HL-60 (cell line): ENCODE data around the gene BRS3.

ENCODE experiments used
- DNase-seq, 2 experiments: peaks; one replicate each; pipeline ENCODE4 v3.0.0-alpha.2; 2010 to 2020; ENCODE audit warnings: low read depth in 1 of 2, low spot score in 1 of 2
- H3K27ac ChIP-seq: fragments of 250-450 bp; sonication (Bioruptor Pico); replicated peaks from 2 replicates; pipeline ENCODE4 v1.5.1; 2020; ENCODE audit warnings: mild to moderate bottlenecking, moderate library complexity
- H3K27me3 ChIP-seq: fragments of 250-450 bp; sonication (Bioruptor Pico); 2 replicates; pipeline ENCODE4 v1.5.1; 2021; ENCODE audit warnings: mild to moderate bottlenecking, moderate library complexity; ENCODE audit not compliant: insufficient read depth, poor library complexity, severe bottlenecking
- H3K4me3 ChIP-seq: replicated peaks from 2 replicates; pipeline ENCODE4 v1.5.1; 2011; ENCODE audit warnings: mild to moderate bottlenecking, control low read depth, low read length; ENCODE audit not compliant: insufficient read depth
- GABPA ChIP-seq: IDR thresholded peaks from 2 replicates; pipeline ENCODE4 v1.6.1; 2012; ENCODE audit warnings: low read depth
- POLR2AphosphoS5 ChIP-seq: IDR thresholded peaks from 2 replicates; pipeline ENCODE4 v1.6.1; 2012; ENCODE audit warnings: low read depth
- SPI1 ChIP-seq: IDR thresholded peaks from 2 replicates; pipeline ENCODE4 v1.6.1; 2012; ENCODE audit warnings: low read depth, mild to moderate bottlenecking, borderline replicate concordance
- TF ChIP-seq, protein P1 (sequence below): IDR thresholded peaks from 2 replicates; pipeline ENCODE4 v1.6.1; 2012; ENCODE audit warnings: low read depth; ENCODE audit not compliant: insufficient replicate concordance
- TF ChIP-seq, protein P2 (sequence below): IDR thresholded peaks from one replicate; pipeline ENCODE4 v1.5.1; 2011; ENCODE audit warnings: low read length, control low read depth, inconsistent platforms; ENCODE audit not compliant: insufficient read depth

BRS3 gene

DNA sequence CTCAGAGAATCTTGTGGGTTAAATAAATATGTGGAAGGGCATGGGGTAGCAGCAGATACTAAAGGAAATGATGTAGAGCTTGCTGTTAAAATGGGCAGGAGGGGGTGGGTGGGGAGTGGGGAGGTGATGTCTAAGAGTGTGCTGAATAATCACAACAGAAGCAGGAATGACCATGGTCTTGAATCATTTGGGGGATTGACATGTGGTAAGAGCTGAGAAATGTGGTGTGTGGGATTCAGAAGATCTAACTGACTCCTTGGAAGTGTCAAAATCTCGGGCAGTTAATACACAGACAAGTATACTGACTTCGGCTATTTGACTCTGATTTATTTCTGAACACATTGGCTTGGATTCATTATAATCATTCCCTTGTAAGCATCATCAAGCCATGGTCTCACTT, 51.1 kb downstream of the BRS3 start:
- DNase-seq, result no peak
- no peaks in the 10 kb centered on the region for H3K27me3 ChIP-seq
- TF ChIP-seq POLR2AphosphoS5 (no peak), GABPA (no peak), SPI1 (no peak)
- TF ChIP-seq, protein P1, sequence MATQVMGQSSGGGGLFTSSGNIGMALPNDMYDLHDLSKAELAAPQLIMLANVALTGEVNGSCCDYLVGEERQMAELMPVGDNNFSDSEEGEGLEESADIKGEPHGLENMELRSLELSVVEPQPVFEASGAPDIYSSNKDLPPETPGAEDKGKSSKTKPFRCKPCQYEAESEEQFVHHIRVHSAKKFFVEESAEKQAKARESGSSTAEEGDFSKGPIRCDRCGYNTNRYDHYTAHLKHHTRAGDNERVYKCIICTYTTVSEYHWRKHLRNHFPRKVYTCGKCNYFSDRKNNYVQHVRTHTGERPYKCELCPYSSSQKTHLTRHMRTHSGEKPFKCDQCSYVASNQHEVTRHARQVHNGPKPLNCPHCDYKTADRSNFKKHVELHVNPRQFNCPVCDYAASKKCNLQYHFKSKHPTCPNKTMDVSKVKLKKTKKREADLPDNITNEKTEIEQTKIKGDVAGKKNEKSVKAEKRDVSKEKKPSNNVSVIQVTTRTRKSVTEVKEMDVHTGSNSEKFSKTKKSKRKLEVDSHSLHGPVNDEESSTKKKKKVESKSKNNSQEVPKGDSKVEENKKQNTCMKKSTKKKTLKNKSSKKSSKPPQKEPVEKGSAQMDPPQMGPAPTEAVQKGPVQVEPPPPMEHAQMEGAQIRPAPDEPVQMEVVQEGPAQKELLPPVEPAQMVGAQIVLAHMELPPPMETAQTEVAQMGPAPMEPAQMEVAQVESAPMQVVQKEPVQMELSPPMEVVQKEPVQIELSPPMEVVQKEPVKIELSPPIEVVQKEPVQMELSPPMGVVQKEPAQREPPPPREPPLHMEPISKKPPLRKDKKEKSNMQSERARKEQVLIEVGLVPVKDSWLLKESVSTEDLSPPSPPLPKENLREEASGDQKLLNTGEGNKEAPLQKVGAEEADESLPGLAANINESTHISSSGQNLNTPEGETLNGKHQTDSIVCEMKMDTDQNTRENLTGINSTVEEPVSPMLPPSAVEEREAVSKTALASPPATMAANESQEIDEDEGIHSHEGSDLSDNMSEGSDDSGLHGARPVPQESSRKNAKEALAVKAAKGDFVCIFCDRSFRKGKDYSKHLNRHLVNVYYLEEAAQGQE, result no peak
- TF ChIP-seq, protein P2, sequence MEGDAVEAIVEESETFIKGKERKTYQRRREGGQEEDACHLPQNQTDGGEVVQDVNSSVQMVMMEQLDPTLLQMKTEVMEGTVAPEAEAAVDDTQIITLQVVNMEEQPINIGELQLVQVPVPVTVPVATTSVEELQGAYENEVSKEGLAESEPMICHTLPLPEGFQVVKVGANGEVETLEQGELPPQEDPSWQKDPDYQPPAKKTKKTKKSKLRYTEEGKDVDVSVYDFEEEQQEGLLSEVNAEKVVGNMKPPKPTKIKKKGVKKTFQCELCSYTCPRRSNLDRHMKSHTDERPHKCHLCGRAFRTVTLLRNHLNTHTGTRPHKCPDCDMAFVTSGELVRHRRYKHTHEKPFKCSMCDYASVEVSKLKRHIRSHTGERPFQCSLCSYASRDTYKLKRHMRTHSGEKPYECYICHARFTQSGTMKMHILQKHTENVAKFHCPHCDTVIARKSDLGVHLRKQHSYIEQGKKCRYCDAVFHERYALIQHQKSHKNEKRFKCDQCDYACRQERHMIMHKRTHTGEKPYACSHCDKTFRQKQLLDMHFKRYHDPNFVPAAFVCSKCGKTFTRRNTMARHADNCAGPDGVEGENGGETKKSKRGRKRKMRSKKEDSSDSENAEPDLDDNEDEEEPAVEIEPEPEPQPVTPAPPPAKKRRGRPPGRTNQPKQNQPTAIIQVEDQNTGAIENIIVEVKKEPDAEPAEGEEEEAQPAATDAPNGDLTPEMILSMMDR, result no peak
- H3K4me3 ChIP-seq, result no peak overlapping the region
- H3K27ac ChIP-seq, result no peak overlapping the region

DNA sequence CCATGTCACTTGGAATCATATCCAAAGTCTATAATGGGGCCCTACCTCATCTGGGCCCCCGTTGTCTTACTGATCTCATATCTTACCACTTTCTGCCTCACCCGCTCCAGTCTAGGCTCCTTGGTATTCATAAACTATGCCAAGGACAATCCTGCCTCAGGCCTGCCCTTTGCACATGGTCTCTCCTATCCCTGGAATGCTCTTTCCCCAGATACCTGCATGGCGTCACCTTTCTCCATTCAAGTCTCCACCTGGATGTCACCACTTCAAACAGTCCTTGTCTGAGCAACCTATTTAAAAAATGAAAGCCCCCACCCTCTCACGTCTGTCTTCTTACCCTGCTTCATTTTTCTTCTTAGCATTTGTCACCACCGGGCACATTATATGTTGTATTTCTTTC, 52.5 kb downstream of the BRS3 start:
- TF ChIP-seq, protein P1, result no peak
- TF ChIP-seq GABPA, result no peak
- no peak for TF ChIP-seq POLR2AphosphoS5
- TF ChIP-seq SPI1, result no peak
- TF ChIP-seq, protein P2, result no peak
- H3K4me3 ChIP-seq, result no peak overlapping the region
- no peak for DNase-seq
- H3K27ac ChIP-seq, result no peak overlapping the region
- H3K27me3 ChIP-seq, result no peaks in the 10 kb centered on the region

DNA sequence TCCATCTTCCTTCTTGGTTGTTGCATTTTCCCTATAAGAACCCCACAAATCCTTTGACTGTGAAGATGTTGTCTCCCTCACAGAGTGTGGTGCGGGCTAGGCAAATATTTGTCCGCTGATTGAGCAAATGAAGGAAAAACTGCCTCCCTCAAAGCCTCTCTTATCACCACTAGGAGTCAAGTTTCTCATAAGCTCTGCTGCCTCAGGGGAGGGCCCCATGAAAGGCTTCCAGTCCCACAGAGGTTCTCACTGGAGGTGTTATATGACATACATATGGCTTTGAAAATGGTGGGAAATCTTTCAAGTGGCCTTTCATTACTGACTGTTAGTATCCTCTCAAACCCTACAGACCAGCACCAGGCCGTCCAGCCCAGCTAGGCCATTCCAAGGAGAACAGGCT, 53.5 kb downstream of the BRS3 start:
- Histone ChIP-seq H3K27me3 (no peaks in the 10 kb centered on the region), H3K4me3 (no peak overlapping the region), H3K27ac (no peak overlapping the region)
- no peak for DNase-seq
- TF ChIP-seq, protein P2, result no peak
- TF ChIP-seq POLR2AphosphoS5 (no peak), SPI1 (no peak), GABPA (no peak)

GRCh38 chrX:136542281-136542680, 54.5 kb downstream of the BRS3 start:
- TF ChIP-seq, protein P1, result no peak
- TF ChIP-seq POLR2AphosphoS5 (no peak), GABPA (no peak), SPI1 (no peak)
- TF ChIP-seq, protein P2, result no peak
- Histone ChIP-seq H3K4me3 (no peak overlapping the region), H3K27ac (no peak overlapping the region), H3K27me3 (no peaks in the 10 kb centered on the region)
- DNase-seq, result no peak
